GM19395 (cell line): ENCODE measurements around the gene KCNQ2.

Experiments used
- ATAC-seq: cut with Tn5 transposase; IDR thresholded peaks from one replicate; pipeline ENCODE4 v1.9.1; 2021; ENCODE audit warnings: mild to moderate bottlenecking, moderate library complexity; ENCODE audit not compliant: unreplicated experiment

Gene KCNQ2

DNA sequence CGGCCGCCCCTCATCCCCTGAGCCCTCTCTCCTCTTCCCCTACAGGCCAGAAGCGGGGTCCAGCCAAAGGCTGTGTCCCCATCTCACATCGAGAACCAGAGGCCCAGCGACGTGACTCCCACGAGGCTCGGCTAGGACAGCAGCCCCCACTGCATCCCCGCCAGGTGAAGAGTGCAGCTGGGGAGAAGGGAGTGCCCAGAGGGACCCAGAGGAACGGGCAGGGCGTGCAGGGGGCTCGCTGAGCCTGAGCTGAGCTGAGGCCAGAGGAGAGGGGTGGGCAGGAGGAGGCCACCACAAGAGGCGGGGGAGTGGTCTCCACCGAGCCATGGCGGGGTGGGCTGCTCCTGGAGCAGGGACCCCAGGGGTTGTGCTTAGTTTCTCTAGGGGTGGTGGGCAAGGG lies 32.6 kb downstream of the KCNQ2 start:
- no peak for ATAC-seq

DNA sequence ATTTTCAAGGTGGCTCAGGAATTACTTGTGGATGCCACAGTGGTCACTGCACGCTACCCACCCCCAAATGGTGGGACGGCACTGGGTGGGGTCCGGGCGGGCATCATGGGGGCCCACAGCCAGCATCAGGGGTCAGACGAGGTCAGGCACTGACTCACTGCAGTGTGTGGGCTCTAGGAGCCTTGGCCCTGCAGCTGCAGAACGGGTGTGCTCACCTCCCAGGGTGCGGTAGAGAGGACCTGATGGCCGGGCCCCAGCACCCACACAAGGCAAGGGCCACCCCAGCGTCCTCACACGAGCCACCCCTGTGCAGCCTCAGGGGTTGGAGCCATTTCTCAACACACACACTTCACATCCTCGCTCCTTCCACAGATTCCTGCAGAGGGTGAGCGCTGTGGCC lies 34.3 kb downstream of the KCNQ2 start:
- ATAC-seq = no peak

DNA sequence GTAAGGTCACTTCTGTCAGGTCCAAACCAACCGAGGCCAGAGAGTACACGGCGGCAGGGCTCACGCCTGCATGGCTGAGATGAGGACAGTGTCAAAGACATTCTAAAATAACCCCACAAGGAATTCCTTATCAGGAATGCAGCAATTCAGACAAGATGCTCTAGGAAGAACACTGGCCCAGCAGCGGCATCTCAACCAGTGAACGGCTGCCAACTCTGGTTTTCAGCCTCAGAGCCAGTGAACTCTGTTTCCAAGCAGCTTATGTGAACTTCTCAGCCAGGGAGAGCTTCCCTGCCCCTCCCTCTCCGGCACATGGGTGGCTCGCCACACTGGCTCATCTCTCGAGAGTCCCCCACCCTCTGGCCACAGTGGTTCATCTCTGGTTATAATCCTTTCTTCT lies 36.9 kb downstream of the KCNQ2 start:
- no peak for ATAC-seq

DNA sequence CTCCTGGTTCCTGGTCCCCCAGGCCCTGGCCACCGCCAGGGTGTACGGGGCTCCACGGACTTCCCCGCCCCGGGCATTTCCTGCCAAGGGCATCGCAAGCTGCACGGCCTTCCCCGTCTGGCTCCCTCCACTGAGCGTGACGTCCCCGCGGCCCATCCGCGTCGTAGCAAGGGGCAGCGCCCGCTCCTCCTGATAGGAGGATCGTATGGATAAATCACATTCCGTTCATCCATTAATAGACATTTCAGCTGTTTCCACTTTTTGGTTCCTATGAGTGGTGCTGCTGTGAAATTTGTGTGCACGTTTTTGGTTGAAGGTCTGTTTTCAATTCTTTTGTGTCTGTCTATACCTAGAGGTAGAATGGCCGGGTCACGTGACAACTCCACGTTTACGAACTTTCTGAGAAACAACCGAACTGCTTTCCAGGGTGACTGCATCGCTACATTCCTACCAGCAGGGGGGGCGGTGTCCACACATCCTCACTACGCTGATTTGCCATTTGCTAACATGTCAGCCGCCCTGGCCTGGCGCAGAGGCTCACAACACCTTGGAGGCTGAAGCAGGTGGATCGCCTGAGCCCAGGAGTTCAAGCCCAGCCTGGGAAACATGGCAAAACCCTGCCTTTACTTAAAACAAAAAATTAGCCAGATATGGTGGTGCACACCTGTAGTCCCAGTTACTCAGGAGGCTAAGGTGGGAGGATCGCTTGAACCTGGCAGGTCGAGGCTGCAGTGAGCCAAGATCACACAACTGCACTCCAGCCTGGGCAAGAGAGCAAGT lies 37.7 kb downstream of the KCNQ2 start:
- ATAC-seq = no peak

DNA sequence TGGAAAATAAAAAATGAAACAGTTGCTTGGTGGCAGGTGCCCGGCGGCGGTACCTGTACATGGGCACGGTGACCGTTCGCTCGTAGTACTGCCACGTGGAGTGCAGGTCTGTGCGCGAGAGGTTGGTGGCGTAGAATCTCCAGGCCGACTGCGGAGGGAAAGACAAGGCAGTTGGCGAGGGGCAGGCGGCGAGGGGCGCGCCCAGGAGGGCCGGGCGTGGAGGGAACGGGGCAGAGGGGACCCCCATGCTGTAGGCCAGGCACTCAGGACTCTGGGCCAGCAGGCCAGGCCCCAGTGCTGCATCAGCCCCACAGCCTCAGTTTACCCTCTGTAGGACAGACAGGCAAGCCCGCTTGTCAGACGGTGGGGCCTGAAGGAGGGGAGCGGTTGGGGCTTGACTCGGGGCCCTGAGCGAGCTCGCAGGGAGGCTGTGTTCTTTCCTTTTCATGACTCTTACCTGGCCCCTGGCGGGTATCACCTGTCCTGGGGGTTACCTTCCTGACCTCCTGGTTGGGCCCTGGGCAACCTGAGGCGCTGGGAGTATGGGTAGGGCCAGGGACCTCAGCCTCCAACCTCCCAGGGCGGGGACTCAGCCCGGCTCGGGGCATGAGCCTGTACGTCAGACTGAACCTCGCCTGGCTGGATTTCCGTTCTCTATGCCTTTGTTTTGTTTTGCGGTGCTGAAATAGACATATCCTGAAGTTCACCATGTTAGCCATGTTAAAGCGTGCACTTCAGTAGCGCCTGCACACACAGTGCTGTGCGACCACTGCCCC lies 38.5 kb downstream of the KCNQ2 start:
- ATAC-seq = no peak

DNA sequence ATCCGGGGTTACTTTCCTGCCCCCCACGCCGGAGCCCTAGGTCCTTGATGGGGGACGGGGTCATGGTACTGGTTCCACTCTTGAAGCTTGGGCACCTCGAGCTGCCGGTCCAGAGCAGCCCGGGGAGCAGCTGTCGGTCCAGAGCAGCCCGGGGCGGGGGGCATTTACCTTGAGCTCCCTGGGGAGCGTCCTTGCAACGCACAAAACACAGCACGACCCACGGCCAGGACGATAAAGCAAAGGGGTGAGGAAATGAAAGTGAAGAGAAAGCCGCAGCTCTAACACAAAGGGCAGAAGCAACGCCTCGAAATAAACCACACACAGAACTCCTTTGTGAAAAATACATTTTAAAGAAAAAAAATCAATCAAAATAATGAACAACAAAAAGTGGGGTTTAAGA lies 39.1 kb downstream of the KCNQ2 start:
- ATAC-seq = no peak

DNA sequence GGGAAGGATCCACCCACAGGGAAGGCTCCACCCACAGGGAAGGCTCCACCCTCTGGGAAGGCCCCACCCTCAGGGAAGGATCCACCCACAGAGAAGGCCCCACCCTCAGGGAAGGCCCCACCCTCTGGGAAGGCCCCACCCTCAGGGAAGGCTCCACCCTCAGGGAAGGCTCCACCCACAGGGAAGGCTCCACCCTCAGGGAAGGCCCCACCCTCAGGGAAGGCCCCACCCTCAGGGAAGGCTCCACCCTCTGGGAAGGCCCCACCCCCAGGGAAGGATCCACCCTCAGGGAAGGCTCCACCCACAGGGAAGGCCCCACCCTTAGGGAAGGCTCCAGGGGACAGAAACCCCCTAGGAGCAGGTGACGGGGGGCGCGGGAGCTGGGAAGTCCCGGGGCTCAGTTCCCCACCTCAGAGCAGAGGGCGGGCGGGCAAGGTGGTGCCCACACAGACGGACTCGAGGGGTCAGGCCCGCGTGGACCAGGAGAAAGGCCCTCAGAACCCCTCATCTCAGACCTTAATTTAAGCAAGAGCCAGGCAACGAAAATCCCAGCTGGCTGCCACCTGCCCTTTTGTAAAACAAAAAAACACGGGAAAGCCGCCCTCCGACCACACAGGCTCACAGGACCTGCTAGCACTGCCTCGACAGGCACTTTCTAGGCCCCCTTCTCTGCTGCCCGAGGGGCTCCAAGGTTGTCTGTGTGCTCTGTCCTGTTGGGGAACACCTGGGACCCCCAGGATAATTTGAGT lies 39.7 kb downstream of the KCNQ2 start:
- no peak for ATAC-seq

DNA sequence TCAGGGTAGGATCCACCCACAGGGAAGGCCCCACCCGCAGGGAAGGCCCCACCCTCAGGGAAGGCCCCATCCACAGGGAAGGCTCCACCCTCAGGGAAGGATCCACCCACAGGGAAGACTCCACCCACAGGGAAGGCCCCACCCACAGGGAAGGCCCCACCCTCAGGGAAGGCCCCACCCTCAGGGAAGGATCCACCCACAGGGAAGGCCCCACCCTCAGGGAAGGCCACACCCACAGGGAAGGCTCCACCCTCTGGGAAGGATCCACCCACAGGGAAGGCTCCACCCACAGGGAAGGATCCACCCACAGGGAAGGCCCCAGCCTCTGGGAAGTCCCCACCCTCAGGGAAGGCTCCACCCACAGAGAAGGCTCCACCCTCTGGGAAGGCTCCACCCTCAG lies 40.5 kb downstream of the KCNQ2 start:
- no peak for ATAC-seq

DNA sequence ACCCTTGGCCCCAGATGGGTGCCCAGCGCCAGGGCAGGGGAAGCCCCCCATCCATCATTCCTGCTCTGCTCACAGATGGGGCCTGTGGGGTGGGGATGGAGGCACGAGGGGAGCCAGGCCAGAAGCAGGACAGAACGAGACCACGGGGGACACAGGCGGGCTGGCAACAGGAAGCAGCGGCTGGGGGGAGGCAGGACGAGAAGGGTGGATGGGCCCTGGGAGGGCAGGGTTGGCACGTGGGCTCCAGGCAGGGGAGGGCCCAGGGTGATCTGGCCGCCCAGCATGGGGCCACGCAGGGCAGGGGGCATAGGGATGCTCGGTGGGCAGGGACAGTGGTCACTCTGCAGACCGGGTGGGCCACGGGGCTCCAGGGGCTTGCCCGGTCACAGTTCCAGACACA lies 41.6 kb downstream of the KCNQ2 start:
- no peak for ATAC-seq

DNA sequence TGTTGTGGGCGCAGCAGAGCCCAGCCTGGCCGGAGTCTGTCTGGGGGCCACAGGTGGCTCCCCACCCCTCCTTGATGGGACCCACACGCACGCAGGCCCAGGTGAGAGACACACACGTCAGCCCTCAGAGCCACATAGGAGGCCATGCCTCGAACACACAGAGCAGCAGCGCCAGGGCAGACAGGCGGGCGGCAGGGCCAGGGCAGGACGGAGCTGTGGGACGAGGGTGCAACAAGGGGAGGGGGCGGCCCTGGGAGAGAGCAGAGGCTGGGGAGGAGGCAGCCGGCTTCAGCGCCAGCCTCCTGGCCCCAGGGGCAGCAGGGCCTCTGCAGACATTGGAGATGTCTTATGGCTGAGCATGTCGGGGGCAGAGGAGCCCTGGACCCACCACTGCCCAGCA lies 42.5 kb downstream of the KCNQ2 start:
- no peak for ATAC-seq

DNA sequence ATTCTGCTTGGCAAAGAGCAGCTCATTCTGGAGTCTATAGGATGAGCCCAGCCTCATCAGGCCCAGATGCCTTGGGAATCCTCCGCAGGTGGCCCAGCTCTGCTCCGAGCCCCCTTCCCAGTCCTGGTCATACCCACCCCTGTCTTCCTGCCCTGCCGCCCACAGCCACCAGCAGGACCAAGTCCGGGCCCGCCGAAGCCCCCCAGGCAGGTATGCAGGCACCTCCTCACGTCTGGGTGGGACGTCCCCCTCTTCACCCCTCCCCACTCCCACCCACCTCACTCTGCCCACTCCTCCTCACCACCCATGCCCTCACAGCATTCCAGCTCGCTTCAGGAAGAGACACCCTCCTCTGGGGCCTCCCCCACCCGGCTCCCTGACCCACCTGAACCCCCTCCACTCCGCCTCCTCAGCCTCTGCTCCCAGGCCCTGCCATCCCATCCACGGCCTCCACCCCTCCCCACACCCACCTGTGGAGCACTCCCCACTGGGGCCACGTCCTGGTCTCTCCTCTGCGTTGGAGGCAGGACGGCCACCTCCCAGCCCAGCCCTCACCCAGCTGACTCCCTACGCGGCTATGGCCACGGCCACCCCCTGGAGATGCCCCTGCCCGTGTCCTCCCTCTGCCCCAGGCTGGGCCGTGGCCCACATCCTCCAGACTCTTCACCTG lies 43.4 kb downstream of the KCNQ2 start:
- ATAC-seq = no peak

DNA sequence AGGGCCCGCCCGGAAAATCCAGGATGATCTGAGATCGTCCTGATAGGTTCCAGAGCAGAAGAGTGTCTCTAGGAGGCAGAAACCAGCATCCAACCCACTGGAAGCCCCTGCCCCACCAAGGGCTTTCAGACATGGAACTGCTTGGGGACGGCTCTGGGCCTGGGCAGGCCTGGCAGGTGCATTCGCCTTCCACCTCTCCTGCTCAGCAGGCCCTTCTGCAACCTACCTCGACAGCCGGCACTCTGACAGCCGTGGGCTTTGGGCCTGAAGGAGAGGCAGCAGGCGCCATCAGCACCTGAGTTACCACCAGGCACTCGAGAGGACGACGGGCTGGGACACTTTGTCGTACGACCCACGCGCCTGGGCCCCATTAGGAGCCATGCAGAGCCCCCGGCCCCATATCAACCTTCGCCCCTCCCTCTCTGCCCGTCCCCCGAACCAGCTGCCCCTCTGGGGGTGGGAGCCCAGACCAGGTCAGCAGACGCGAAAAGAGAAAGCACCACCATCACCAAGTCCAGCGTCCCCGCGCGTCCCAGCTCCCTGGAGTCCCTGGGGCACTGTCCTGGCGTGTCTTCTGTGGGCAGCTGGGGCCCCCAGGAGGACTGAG lies 44.6 kb downstream of the KCNQ2 start:
- no peak for ATAC-seq

DNA sequence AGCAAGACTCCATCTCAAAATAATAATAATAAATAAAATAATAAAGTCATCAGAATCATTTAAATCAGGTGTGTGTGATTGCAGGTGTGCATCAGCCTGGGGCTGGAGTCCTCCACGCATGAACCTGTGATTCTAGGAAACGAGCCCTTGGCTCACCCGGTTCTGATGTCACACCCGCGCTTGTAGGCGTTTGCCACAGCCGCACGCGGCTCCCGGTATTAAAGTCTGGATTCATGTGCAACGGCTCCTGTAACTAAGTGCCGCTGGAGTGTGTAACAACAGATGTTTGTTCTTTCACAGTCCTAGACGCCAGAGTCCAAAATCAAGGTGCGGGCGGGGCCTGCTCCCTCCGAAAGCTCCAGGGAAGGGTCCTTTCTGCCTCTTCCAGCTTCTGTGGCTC lies 45.2 kb downstream of the KCNQ2 start:
- ATAC-seq = no peak

DNA sequence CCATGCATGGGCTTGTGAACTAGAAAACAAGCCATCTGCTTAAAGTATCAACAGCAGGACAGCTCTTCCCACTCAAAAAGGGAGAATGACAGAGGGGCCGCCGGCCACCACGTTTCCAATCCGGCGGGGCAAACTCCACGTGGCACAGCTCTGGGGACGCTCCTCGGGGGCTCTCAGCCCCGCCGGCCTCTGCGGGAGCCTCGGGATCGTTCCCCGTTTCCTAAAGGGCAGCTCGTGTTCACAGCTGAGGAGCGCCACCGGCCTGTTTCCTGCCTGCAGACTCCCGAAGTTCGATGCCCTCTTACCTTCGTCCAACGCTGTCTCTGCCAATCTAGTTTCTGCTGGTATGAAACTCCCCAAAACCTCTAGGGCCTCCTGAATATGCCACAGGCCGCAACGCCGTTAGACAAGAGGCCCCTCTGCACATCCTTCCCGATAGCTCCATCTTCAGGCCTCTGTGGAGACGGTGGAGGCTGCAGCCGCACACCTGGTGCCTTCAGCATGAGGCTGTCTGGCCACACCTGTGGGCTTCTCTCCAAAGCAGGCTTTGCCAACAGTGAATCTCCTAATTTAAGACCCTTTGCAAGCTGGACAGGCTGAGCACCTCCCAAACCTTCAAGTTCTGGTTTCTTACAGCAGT lies 46.5 kb downstream of the KCNQ2 start:
- ATAC-seq = no peak

DNA sequence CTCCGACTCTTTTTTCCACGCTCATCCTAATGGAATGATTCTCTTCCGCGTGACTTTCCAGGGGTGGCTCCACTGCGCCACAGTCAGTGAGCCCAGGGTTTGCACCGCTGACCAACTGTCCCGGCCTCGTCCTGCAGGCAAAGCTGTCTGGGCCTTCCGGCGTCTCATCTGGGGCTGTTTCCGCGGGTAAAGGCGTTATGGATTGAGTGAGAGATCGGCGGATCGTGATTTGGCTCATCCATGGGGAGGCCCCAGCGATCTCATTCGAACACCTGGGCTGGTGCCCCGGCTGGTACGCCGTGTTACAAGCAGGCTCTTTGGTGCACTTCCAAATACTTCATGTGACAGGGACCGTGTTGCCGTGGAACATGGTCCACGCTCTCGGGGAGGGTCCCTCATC lies 47.8 kb downstream of the KCNQ2 start:
- ATAC-seq = no peak

DNA sequence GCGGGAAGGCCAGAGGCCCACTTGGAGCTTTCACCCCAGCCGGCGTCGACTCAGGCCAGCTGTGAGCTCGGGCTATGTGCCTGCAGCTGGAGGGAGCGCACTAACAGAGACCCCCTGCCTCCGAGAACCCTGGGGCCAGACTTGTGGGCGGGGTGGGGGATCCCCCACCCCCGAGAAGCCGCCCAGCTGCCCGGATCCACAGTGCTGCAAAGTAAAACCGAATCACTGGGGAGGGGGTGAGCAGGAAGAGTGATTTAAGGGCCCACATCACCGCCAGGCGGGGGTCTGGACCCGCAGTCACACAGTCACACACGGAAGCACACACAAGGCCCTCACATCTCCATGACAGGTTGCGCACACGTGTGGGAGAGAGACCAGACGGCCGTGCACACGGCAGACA lies 48.7 kb downstream of the KCNQ2 start:
- ATAC-seq = no peak

DNA sequence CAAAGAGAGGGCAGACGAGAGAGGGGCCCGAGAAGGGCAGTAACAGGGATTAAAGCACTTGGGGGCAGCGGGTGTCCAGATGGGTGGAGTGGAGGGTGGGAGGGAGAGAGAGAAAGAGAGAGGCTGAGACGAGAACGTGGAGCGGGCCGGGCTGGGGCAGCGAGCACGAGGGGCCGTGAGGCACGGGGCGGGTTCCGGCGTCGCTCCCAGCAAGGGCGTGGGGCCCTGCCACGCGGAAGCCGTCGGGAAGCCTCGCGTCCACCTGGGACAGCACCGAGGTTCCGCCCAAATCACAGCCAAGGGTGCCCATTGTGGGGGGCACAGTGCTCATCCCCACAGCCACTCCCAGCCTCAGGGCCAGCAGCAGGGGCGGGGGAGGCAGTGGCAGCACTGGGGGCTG lies 49.8 kb downstream of the KCNQ2 start:
- ATAC-seq = no peak

DNA sequence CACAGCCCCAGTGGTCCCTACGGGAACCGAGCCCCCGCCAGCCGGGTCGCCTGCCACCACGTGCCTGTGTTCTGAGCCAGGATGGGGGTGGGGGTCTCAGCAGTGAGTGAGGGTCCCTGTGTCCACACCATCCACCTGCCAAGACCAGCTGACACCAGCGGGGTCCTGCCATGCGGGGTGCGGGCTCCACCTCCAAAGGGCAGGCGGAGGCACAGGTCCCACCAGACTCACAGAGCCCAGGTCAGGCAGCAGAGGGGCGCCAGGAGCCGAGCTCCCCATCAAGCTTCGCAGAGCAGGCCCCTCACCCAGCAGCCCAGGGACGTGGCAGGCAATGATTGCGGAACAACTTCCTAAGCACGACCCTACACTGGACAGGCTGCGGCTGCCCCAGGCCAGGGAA lies 50.5 kb downstream of the KCNQ2 start:
- ATAC-seq = no peak

DNA sequence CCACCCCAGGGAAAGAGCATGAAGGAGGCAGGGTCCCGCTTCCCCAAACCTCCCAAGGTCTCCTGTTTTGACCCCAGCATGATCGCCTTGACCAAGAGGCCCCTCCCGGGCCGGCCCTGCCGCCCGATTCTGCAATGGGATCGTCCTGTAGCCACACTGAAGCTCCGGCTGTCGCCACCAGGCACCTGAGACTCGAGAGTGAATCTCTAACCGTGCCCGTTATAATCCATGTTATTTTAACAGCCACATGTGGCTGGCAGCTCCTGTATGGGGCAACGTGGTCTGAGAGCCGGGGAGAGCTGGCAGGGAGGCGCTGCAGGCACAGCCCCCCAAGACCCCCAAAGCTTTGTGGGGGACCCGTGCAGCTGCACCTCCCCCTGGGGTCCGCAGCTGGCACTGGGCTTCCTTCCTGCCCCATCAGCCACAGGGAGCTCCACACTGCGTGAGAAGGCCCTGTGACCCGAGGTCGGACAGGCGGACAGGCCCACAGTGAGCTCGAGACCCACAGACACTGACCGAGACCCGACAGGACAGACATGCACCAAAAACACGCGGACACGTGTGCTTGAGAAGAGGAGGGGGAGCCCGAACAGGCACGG lies 51.3 kb downstream of the KCNQ2 start:
- no peak for ATAC-seq
